GM12874 (cell line): ENCODE measurements around the gene LY9.

Experiments used
- CTCF ChIP-seq: IDR thresholded peaks from 2 replicates; pipeline ENCODE4 v1.5.1; 2011; ENCODE audit warnings: low read depth, mild to moderate bottlenecking, control low read depth, low read length, moderate library complexity; ENCODE audit not compliant: insufficient read depth

The LY9 gene

GRCh38 chr1:160841079-160841478 is 45.1 kb downstream of the LY9 start:
- no peak for TF ChIP-seq CTCF

DNA sequence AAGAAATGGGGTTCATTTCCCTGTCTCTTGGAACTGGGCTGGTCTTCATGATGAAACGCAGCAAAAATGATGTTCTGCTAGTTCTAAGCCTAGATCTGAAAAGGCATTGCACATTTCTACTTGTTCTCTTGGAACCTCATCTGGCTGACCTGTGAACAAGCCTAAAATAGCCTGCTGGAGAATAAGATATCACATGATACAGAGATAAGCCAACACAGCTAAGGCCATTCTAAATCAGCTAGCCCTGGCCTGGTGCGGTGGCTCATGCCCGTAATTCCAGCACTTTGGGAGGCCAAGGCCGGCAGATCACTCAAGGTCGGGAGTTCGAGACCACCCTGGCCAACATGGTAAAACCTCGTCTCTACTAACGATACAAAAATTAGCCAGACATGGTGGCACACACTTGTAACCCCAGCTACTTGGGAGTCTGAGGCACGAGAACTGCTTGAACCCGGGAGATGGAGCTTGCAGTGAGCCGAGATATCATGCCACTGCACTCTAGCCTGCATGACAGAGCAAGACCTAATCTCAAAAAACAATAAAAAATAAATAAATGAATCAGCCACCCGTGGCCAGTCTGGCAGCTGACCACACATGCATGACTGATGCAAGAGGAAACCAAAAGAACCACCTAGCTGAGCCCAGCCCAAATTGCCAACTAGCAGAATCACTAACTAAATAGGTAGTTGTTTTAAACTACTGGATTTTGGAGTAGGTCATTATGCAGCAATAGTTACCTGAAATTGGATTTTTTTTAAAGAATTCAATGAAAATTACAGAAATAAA is 48.7 kb downstream of the LY9 start:
- TF ChIP-seq CTCF, result no peak

DNA sequence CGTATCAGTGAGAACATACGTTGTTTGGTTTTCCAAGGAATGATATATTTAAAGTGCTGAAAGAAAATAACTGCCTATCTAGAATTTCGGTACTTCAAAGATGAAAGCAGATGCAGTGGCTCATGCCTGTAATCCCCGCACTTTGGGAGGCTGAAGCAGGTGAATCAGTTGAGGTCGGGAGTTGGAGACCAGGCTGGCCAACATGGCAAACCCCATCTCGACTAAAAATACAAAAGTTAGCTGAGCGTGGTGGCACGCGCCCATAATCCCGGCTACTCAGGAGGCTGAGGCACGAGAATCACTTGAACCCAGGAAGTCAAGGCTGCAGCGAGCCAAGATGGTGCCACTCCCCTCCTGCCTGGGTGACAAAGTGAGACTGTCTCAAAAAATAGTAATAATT is 50.3 kb downstream of the LY9 start:
- TF ChIP-seq CTCF, result no peak

DNA sequence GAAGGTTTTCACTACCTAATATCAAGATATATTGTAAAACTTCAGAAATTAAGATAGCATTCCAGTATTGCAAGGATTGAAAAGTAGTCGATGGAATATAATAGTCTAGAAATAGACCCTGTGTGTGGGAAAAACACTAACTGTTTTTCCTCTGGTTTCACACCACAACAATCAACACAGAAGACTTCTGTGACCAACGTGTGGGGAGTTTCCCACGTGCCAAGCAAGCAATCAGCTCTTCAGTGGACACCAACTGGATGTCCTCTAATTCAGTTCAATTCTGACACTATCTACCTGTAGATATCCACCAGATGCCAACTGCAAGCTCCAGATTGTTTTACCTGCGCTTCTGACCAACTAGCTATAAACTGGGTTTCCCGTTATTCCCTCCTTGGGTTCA is 54.6 kb downstream of the LY9 start:
- TF ChIP-seq CTCF, result no peak

GRCh38 chr1:160850993-160851392 is 55.0 kb downstream of the LY9 start:
- no peak for TF ChIP-seq CTCF

DNA sequence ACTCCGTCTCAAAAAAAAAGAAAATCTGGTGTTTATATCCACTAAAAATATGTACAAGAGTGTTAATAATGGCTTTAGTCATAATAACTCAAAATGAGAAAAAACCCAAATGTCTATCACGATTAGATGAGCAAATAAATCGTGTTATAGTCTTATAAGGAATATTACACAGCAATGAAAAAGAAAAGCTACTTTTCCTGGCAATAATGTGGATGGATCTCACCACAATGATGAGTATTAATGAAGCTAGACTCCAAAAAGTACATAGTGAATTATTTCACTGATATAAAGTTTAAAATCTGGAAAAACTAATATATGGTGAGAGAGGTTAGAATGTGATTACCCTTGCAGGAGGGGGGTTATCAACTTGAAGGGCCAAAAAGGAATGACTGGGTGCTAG is 57.0 kb downstream of the LY9 start:
- no peak for TF ChIP-seq CTCF

DNA sequence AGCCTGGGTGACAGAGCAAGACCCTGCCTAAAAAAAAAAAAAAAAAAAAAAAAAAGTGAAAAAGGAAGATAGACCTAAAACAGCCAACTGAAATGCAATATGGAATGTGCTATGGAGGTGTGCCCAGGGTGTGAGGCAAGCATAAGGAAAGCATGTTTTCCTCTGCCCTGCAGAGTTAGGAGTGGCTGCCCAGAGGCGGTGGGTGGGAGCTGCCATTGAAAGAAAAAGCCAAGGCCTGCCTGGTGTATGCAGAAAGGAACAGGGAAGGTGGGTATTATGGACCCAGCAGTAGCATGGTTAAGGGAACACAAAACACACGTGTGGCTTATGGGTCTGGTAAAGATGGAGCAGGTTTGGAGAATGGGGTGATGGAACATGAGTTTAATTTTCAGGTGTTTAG is 57.8 kb downstream of the LY9 start:
- no peak for TF ChIP-seq CTCF
